Umbilical cord (tissue), 2 donors: ENCODE measurements around the gene SLCO3A1. TPM values are rescaled to one million over a fixed set of nuclear protein-coding genes. Genes with fewer than 3 reads are reported as not detected.

Experiments used
- DNase-seq: peaks from one replicate; pipeline ENCODE4 v3.0.0-alpha.2; 2015; ENCODE audit warnings: low spot score
- total RNA-seq: library from RNA; depleted of rRNA; stranded (reverse); fragments of >200 nt; gene quantifications from one replicate; pipeline ENCODE4 v1.2.3, GENCODE V29; 2014; ENCODE audit warnings: low replicate concordance; ENCODE audit not compliant: insufficient read depth

The SLCO3A1 gene
- total RNA-seq, 1 donor from 2014 or later: 10.1 TPM

DNA sequence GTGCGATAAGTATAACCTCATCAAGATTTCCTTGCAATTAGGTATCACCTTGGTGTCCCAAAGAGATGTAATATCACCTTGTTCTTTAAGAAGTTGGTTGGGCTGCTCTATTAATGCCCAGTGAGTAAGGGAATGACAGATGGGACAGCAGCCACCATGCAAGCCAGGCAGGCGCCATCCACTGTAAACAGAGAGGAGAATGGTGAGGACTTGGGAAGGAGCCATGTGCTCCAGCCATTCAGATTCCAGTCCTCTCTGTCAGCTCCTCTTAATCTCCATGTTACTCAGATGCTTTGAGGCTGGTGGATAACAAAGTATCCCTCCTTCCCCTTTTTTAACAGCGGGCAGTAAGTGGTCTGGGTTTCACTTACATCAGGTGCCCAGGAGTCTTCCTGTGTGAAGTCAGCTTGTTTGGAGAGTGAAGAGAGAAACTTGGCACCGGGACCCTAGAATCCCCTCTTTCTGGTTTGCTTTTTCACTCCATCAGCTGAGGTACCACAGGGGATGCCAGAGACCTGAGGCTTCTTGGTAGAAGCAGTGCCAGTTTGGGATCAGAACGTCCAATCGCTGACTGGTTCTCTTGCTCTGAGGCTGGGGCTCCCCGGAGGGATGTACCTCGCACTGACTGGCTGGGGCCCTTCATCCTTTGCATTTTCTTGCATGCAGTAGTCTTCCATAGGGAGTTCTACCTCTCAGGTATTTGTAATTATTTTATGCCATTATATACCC, 29.5 kb downstream of the SLCO3A1 start:
- no peak for DNase-seq

GRCh38 chr15:91884606-91885005, 31.1 kb downstream of the SLCO3A1 start:
- DNase-seq: no peak

DNA sequence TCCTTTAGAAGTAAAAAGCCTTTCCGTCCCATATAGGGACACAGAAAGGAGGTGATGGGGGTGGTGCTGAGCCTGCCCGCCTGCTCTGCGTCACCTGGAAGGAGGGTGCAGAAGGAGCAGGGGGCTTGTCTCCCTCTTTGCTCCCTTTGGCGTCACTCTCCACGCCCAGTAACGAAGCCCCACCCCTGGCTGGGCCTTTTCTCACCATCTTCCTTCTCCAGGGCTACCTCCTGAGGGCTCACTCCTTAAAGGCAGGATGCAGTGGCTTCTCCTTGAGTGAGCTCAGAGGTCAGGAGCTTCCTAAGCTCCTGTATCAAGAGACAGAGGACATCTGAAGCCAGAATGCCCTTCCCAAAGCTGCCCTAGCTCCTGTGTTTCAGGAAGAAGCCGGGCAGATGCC, 31.5 kb downstream of the SLCO3A1 start:
- DNase-seq: no peak

DNA sequence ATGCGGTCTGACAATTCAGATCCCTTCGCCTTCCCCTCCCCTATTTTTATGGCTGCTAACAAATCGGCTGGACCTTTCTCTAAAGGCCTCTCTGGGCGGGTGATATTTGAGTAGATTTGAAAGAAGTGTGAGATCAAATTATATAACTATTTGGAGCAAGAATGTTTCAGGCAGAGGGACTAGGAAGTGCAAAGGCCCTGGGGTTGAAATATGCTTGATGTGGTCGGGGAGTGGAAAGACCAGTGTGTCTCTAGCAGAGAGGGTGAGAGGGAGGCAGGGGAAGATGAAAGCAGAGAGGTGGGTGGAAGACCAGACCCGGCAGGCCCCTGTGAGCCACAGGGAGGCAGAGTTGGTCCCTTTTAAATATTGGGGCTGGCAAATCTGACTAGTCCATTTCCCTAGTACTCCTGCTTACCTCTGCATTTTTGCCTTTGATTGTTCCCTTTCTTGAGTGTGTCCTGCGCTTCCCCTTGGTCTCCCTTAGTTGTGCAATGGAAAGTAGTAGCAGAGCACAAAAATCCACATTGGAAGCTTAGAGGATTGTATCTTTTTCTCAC, 32.3 kb downstream of the SLCO3A1 start:
- no peak for DNase-seq

- no peak for DNase-seq
Measured at GRCh38 chr15:91886878-91887277, 33.4 kb downstream of the SLCO3A1 start.

DNA sequence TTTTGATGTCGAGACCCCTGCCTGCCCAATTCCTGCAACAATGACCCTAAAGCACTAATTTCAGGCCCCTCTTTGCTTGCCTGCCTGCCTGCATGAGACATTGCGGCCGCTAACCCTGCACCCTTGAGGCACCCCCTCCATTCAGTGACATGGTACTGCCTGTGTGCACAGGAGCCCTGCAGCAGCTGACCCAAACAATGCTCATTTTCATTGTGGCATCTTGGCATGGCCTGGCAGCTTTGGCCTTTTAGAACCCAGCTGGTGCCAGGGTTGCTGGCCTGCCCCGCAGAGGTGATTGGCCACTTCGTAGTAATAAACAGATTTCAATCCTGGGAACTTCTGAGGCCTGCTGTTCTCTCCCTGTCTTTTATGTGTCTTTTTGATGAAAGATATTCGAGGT, 33.8 kb downstream of the SLCO3A1 start:
- DNase-seq: no peak

- DNase-seq: no peak
Measured at GRCh38 chr15:91887921-91888373, 34.4 kb downstream of the SLCO3A1 start.

DNA sequence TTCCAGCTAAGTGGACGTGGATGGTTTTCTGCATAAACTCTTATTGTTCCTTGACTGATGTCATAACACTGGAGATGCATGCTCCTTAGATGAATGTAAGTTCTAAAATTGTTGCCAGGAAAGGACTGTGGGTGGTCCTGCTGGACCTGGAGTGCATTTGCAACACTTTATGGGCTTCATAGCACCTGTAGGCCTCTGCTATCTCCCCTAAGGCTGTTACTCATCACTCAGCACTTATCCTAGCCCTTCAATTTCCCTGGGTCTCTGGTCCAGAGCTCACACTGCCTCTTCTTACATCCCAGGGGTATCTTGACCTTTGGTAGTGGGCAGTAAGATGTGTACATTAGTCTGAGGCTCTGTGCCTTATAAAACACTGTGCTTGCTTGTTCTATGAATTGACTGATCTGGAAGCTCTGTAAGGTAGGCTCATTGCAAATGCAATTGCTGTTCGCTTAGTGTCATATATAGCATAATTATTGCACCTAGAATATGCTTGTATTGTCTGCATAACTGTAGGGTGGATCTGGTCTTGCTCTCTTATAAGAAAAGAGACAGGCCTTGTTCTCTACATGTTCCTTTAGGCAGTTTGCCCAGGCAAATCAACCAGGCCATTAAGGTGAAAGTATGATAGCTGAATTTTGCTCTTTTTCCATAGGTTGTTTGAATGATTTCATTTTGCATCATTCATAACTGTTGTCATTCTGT, 35.8 kb downstream of the SLCO3A1 start:
- DNase-seq: no peak

- no peak for DNase-seq
Measured at GRCh38 chr15:91890614-91891013, 37.1 kb downstream of the SLCO3A1 start.

- no peak for DNase-seq
Measured at GRCh38 chr15:91891101-91891500, 37.6 kb downstream of the SLCO3A1 start.

- DNase-seq: no peak
Measured at GRCh38 chr15:91891788-91892345, 38.4 kb downstream of the SLCO3A1 start.

GRCh38 chr15:91892436-91892835, 38.9 kb downstream of the SLCO3A1 start:
- no peak for DNase-seq

- peak; percentile 40 for DNase-seq
Measured at GRCh38 chr15:91894606-91895005, 41.1 kb downstream of the SLCO3A1 start.

DNA sequence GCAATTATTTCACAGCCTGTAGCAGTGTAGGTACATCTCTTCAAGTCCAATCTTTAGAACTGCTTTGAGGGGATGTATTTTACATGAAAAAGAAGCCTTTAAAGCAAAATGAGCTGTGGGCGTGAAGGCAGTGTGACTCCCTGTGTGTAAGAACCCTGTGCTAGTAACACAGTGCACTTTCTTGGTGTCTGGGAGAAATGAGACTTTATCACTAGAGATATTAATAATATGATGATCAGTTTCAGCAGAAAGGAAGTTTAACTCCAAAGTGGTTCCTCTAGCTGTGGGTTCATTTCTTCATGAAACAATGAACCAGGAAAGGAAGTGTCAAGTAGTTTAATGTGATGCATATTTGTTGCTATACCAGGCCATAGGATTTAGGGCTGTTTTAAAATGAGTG, 41.5 kb downstream of the SLCO3A1 start:
- no peak for DNase-seq

DNA sequence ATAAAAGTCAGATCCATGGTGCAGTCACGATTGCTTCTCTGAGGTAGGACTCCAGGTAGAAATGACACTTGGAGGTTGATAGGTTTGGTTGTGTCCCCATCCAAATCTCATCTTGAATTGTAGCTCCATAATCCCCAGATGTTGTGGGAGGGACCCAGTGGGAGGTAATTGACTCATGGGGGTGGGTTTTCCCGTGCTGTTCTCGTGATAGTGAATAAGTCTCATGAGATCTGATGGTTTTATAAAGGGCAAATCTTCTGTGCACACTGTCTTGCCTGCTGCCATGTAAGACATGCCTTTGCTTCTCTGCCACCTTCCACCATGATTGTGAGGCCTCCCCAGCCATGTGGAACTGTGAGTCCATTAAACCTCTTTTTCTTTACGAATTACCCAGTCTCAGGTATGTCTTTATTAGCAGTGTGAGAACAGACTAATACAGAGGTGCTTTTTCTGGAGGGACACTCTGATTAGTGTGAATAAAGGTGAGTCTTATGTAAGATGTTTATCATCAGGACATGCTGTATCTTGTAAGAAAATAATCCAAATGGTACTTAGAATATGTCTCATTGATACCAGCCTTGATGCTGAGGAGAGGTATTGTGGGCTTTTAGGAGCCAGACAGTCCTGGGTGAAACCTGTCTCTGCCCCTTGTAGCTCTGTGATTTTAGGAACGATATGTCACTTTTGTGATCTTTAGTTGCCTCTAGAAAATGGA, 43.0 kb downstream of the SLCO3A1 start:
- DNase-seq: no peak

GRCh38 chr15:91897585-91898372, 44.3 kb downstream of the SLCO3A1 start:
- DNase-seq: no peak

DNA sequence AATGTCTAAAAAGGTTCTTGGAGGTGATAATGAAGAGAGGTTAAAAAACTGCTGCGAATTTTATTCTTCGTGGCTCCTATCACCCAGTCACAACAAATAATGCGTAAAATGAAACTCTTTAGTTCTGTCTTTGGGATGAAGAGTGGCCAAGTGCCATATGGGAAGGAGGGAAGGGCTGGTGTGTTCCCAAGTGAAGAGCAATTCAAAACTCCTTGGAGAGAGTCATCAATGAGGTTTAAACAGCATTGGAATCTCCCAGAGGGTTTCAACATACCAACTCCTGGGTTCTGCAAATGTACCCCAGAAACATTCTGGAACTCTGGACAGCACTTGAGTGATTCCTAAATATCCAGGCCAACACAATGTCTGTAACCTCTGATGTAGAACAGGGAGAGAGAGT, 45.3 kb downstream of the SLCO3A1 start:
- no peak for DNase-seq

DNA sequence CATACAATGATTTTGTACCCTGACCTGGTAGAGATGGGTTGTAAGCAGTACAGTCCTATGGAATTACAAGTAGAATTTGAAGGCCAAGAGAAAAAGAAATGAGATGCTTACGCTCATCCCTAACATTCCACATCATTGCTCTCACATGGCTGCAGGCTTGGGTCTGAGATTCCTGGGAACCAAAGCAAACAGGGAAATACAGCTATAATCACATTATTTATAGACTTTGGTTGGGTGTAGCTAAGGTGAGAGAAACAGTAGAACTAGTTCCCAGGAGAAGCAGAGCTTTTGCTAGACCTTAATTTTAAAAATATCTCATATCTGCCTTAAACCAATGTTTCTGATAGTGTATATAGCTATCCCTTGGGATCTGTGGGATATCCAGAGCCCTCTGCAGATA, 51.4 kb downstream of the SLCO3A1 start:
- no peak for DNase-seq

DNA sequence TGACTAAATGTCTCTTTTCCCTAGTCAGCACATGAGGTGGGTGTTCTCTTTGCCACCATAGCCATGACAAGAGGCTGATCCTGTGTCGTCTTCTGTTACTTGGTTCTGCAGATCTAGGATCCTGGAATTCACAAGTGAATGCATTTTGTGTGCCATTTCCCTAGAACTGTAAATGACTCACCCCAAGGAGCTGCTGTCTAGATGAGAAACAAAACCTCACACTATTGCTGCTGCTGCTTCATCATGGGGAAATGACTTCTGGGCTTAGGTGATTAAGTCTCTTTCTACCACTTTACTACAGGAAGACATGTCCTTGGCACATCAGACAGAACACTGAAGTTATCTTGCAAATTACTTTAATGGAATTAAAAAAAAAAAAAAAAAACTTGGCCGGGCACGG, 54.9 kb downstream of the SLCO3A1 start:
- no peak for DNase-seq

DNA sequence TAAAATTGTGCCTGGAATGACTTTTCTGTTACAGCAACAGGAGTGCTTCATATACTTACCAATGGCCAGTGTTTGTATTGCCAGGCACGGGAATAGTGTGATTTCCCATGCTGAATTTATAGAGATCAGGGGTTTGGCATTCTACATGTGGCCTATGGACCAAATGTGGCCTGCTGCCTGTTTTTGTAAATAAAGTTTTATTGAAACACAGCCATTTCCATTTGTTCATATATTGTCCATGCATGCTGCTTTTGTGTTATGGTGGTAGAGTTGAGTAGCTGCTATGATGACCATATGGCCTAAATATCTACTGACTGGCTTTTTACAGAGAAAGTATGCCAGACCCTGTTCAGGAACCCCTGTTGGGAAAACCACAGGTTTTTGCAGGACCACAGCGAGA, 55.6 kb downstream of the SLCO3A1 start:
- DNase-seq: no peak

DNA sequence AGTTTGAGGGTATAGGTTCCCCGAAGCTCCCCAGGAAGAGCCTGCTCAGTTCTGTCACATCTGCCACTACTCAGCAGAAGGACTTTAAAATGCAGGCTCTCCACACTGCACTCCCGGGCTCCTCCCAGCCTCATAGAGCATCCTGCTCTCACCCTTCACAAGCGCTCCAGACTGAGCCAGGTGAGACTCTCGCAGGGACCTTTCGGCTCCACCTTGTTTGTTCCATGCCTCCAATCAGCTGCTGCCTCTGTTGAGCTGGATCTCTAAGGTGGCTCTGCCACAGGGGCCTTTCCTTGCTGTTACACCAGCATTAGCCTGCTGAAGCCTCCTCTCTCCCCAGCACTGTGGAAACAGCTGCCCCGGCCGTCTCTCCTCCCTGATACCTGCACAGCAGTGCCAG, 56.1 kb downstream of the SLCO3A1 start:
- DNase-seq: no peak
